Measurements from ENCODE around the gene NEO1.

NEO1 gene

DNA sequence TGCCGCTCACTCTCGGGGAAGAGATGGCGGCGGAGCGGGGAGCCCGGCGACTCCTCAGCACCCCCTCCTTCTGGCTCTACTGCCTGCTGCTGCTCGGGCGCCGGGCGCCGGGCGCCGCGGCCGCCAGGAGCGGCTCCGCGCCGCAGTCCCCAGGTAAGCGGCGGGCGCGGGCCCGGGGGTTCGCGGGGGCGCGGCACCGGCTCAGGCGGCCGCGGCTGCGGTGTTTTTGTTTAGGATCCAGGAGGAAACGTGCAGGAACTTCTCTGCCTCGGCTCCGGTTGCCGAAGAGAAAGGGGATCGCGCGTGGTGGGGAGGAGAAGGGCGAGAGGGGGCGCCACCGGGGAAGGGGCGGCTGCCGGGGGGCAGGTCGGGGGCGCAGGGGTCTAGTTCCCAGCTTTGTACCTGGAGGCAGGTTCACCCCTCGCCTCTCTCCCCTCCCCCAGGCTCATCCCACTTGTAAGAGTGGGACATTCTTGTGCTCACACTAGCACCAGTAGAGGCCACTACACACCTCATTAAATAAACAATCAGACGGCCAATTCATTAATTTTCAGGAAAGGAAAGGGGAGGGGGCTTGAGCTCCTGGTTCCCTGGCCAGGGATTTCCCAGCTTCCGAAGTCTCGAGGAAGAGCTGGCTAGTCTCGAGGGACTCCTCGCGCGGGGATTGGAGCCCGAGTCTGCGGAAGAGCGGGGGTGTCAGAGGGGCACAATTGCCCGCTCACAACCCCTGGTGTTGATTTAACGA lies 562 bp downstream of the NEO1 start:
- no peak for DNase-seq (ENCODE audit: extremely low read depth, low read depth)
- H3K4me3 ChIP-seq (replicated peaks; ENCODE audit: low read depth, low read length): peak overlapping the region; percentile 42
- TF ChIP-seq, protein P1, sequence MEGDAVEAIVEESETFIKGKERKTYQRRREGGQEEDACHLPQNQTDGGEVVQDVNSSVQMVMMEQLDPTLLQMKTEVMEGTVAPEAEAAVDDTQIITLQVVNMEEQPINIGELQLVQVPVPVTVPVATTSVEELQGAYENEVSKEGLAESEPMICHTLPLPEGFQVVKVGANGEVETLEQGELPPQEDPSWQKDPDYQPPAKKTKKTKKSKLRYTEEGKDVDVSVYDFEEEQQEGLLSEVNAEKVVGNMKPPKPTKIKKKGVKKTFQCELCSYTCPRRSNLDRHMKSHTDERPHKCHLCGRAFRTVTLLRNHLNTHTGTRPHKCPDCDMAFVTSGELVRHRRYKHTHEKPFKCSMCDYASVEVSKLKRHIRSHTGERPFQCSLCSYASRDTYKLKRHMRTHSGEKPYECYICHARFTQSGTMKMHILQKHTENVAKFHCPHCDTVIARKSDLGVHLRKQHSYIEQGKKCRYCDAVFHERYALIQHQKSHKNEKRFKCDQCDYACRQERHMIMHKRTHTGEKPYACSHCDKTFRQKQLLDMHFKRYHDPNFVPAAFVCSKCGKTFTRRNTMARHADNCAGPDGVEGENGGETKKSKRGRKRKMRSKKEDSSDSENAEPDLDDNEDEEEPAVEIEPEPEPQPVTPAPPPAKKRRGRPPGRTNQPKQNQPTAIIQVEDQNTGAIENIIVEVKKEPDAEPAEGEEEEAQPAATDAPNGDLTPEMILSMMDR (IDR thresholded peaks at IDR 0.05; ENCODE audit: low read depth, low read length, missing control alignments): no peak

DNA sequence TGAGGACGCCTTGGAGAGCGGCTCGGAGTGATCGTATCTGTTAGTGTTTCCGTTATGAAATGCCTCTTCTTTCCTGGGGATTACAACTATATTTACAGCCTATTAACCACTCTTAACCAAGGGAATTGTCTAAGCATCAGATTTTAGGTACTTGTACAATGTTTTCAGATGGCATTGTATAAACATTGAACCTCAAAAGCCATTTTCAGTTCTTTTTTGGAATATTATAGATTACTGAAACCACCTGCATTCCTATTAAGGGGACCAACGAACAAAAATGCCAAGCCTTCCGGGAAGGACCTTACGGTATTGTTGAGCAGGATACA lies 1.1 kb downstream of the NEO1 start:
- no peak for DNase-seq (ENCODE audit: extremely low read depth, low read depth)
- H3K4me3 ChIP-seq (replicated peaks; ENCODE audit: low read depth, low read length): peak overlapping the region; percentile 42
- TF ChIP-seq, protein P1 (IDR thresholded peaks at IDR 0.05; ENCODE audit: low read depth, low read length, missing control alignments): no peak

DNA sequence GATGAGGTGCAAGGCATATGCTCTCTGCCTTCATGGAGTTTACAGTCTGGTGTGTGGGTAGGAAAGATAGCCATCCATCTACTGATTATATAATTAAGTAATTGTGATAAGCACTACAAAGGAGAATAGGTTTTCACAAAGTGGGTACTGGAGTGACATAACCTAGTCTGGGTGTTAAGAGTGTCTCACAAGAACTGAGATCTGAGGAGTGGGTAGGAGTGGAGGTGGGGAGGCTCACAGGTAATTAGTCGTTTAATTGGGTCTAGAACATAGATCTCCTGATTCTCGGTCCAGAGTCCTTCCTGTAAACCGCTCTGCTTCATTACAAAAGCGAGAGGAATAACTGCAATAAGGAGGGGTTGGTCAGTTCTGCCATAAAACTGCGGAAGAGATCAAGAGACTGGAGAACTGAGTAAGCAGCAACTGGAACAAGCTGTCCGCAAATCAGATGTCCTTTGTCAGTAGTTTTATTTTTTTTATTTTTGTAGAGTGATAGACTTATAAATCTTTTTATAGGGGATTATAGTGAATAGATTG lies 2.2 kb downstream of the NEO1 start:
- no peak for DNase-seq (ENCODE audit: extremely low read depth, low read depth)
- no peak overlapping the region for H3K4me3 ChIP-seq (replicated peaks; ENCODE audit: low read depth, low read length)
- TF ChIP-seq, protein P1 (IDR thresholded peaks at IDR 0.05; ENCODE audit: low read depth, low read length, missing control alignments): no peak

DNA sequence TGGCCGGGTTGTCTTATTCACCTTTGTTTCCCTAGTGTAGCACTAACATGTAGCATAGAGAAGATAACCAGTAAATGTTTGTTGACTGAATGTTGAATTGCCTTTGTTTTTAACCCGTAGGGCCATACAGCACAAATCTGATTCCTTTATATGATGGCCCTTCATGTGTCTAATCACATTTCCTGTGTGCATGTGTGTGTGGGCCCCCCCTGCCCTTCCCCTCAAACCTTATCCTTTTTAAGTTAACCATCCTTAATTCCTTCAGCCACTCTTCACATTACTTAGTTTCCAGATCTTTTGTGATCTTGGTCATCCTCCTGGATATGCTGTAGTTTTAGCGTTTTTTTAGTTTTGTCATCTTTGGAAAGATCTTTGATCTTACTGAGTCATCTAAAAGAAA lies 4.2 kb downstream of the NEO1 start:
- no peak for DNase-seq (ENCODE audit: extremely low read depth, low read depth)
- TF ChIP-seq, protein P1 (IDR thresholded peaks at IDR 0.05; ENCODE audit: low read depth, low read length, missing control alignments): no peak
- H3K4me3 ChIP-seq (replicated peaks; ENCODE audit: low read depth, low read length): no peak overlapping the region

DNA sequence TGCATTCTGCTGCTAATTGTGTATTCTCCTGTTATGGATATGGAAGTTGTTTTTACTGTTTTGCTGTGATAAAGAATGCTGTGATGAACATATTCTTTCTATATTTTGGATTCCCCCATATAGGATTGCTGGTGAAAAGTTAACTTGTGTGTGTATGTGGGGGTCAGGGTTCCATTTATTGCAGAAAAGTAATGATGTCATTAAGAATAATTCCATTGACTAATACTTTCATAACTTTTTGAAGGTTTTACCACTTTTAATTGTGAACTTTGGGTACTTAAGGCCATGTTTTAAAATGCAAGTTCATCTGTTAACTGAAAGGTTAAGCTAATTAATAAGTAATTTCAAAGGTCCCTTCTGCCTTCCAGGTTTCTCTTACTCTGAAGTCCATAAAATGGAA lies 6.2 kb downstream of the NEO1 start:
- H3K4me3 ChIP-seq (replicated peaks; ENCODE audit: low read depth, low read length): no peak overlapping the region
- TF ChIP-seq, protein P1 (IDR thresholded peaks at IDR 0.05; ENCODE audit: low read depth, low read length, missing control alignments): no peak
- DNase-seq (ENCODE audit: extremely low read depth, low read depth): no peak

DNA sequence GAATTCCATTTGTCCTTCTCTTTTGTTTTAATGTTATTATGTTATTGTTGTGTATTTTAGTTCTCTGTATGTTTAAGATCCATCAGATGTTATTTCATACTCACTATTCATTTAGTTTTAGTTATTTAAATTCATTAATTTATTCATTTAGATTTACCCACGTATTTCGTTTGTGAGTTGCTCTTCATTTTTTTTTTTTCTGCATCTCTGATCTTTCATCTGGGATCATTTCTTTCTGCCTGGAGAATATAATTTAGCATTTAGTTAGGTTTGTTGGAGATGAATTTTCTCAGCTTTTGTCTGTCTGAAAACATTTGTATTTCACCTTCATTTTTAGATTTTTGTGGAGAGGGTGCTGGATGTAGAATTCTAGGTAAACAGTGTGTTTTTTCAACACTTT lies 12.9 kb downstream of the NEO1 start:
- TF ChIP-seq, protein P1 (IDR thresholded peaks at IDR 0.05; ENCODE audit: low read depth, low read length, missing control alignments): no peak
- DNase-seq (ENCODE audit: extremely low read depth, low read depth): no peak
- no peak overlapping the region for H3K4me3 ChIP-seq (replicated peaks; ENCODE audit: low read depth, low read length)

DNA sequence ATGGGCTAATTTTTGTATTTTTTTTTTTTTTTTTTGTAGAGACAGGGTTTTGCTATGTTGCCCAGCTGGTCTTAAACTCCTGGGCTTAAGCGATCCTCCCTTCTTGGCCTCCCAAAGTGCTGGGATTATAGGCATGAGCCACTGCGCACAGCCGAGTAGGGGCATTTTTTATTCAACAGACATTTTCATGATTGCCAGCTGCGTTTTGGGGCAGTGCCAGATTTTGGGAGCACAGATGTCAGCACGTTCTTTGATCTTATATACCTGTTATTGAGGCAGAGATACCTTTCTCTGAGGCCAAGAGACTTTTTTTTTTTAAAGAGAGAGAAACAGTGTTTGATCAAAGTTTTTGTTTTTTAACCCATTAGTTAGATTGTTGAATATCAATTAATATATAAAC lies 16.8 kb downstream of the NEO1 start:
- H3K4me3 ChIP-seq (replicated peaks; ENCODE audit: low read depth, low read length): no peak overlapping the region
- TF ChIP-seq, protein P1 (IDR thresholded peaks at IDR 0.05; ENCODE audit: low read depth, low read length, missing control alignments): no peak
- DNase-seq (ENCODE audit: extremely low read depth, low read depth): no peak

Data from HFF-Myc (cell line).